Suprapubic skin (tissue), 4 donors: Measurements from ENCODE around the gene TAF1B.

Experiments used
- CTCF ChIP-seq, 2 donors: fragments of 200-600 bp in 1 of 2; fragments of 450-650 bp in 1 of 2; sonication (generic) in 1 of 2; IDR thresholded peaks; one replicate each; pipeline ENCODE4 v1.5.1; 2016 to 2019; ENCODE audit warnings: antibody characterized with exemption in 2 of 2, mild to moderate bottlenecking in 1 of 2, moderate library complexity in 1 of 2
- POLR2A ChIP-seq, 2 donors: fragments of 450-650 bp; IDR thresholded peaks; one replicate each; pipeline ENCODE4 v1.6.1; 2017; ENCODE audit warnings: antibody characterized with exemption in 2 of 2, mild to moderate bottlenecking in 2 of 2, moderate library complexity in 2 of 2
- POLR2AphosphoS5 ChIP-seq, 3 donors: sonication (generic); formaldehyde crosslinking; IDR thresholded peaks; one replicate each; pipeline ENCODE4 v1.6.1; 2017; ENCODE audit warnings: antibody characterized with exemption in 3 of 3

- TF ChIP-seq CTCF (IDR thresholded peaks at IDR 0.05) = no peak
- TF ChIP-seq POLR2AphosphoS5 (IDR thresholded peaks at IDR 0.05) = no peak
- TF ChIP-seq POLR2A (IDR thresholded peaks at IDR 0.05) = no peak
These were observed 67.4 kb downstream of the TAF1B start for GRCh38 chr2:9910699-9911098.
